Measurements from ENCODE around the gene SLC36A2.

- TF ChIP-seq POLR2A (IDR thresholded peaks at IDR 0.05) (no peak), CTCF (IDR thresholded peaks at IDR 0.05) (no peak)
Measured at GRCh38 chr5:151348789-151349188, 1.4 kb upstream of the SLC36A2 start.

All from right lobe of liver (tissue), 4 donors.